CD14-positive monocyte (primary cell): Measurements from ENCODE around the gene NEK6. TPM values are rescaled to one million over a fixed set of nuclear protein-coding genes. Genes with fewer than 3 reads are reported as not detected.

ENCODE experiments used
- DNase-seq, 3 donors: peaks; one replicate each; pipeline ENCODE4 v3.0.0-alpha.2; 2011 to 2022
- H2AFZ ChIP-seq: 2 replicates; pipeline ENCODE4 v1.6.0; 2012; ENCODE audit warnings: mild to moderate bottlenecking, low read depth, low read length, inconsistent platforms; ENCODE audit not compliant: insufficient read depth, poor library complexity, severe bottlenecking
- H3K27ac ChIP-seq, 2 donors: 1 replicate in 1 of 2; 2 replicates in 1 of 2; pipeline ENCODE4 v1.5.1; 2012 to 2013; ENCODE audit warnings: low read length in 2 of 2, control low read depth in 1 of 2, inconsistent platforms in 1 of 2, low read depth in 1 of 2, mild to moderate bottlenecking in 1 of 2
- H3K27me3 ChIP-seq, 2 donors: one replicate each; pipeline versions ENCODE4 v1.6.0 to v1.6.1; 2011 to 2013; ENCODE audit warnings: low read length in 2 of 2; ENCODE audit not compliant: control insufficient read depth in 2 of 2, insufficient read depth in 2 of 2
- H3K36me3 ChIP-seq, 2 donors: replicated peaks in 1 of 2; 1 replicate in 1 of 2; 2 replicates in 1 of 2; pipeline versions ENCODE4 v1.5.1 to v1.6.1; 2012 to 2013; ENCODE audit warnings: low read length in 2 of 2, control low read depth in 1 of 2, inconsistent platforms in 1 of 2, mild to moderate bottlenecking in 1 of 2; ENCODE audit not compliant: insufficient read depth in 2 of 2, control insufficient read depth in 1 of 2
- H3K4me1 ChIP-seq, 2 donors: 1 replicate in 1 of 2; 2 replicates in 1 of 2; pipeline versions ENCODE4 v1.5.1 to v1.6.1; 2012 to 2013; ENCODE audit warnings: low read length in 2 of 2, control low read depth in 1 of 2, inconsistent platforms in 1 of 2, mild to moderate bottlenecking in 1 of 2, moderate library complexity in 1 of 2; ENCODE audit not compliant: insufficient read depth in 2 of 2, control insufficient read depth in 1 of 2
- H3K4me2 ChIP-seq: replicated peaks from 2 replicates; pipeline ENCODE3; 2012; ENCODE audit warnings: low read length, moderate library complexity, mild to moderate bottlenecking; ENCODE audit not compliant: poor library complexity, severe bottlenecking; ENCODE audit errors: extremely low read depth
- H3K4me3 ChIP-seq, 3 experiments: fragments of 200-600 bp in 1 of 3; sonication (generic) in 1 of 3; replicated peaks in 1 of 3; 1 replicate in 2 of 3; 2 replicates in 1 of 3; pipeline ENCODE4 v1.5.1; 2011 to 2013; ENCODE audit warnings: low read length in 3 of 3, mild to moderate bottlenecking in 3 of 3, control low read depth in 2 of 3, low read depth in 2 of 3, inconsistent platforms in 1 of 3, moderate library complexity in 1 of 3
- H3K79me2 ChIP-seq: 2 replicates; pipeline ENCODE4 v1.6.0; 2012; ENCODE audit warnings: mild to moderate bottlenecking, control low read depth, inconsistent platforms, low read length, moderate library complexity; ENCODE audit not compliant: insufficient read depth
- H3K9ac ChIP-seq: 2 replicates; pipeline ENCODE4 v1.6.0; 2017; ENCODE audit warnings: low read length, mild to moderate bottlenecking; ENCODE audit not compliant: insufficient read depth, poor library complexity, severe bottlenecking
- H3K9me3 ChIP-seq, 2 donors: replicated peaks in 1 of 2; 1 replicate in 1 of 2; 2 replicates in 1 of 2; pipeline versions ENCODE4 v1.5.1 to v1.6.1; 2012 to 2013; ENCODE audit warnings: low read length in 2 of 2, control low read depth in 1 of 2; ENCODE audit not compliant: control insufficient read depth in 1 of 2, insufficient read depth in 1 of 2
- H4K20me1 ChIP-seq: 2 replicates; pipeline ENCODE4 v1.6.0; 2012; ENCODE audit warnings: mild to moderate bottlenecking, low read length, control low read depth, moderate library complexity; ENCODE audit not compliant: insufficient read depth
- H3K27ac Mint-ChIP-seq, 7 donors: one replicate each; pipeline ENCODE4 v1.8.0; 2020; ENCODE audit warnings: mild to moderate bottlenecking in 7 of 7, mixed read lengths in 7 of 7, moderate library complexity in 6 of 7, inconsistent platforms in 2 of 7
- H3K27me3 Mint-ChIP-seq, 3 donors: one replicate each; pipeline ENCODE4 v1.8.0; 2021 to 2022; ENCODE audit warnings: low read depth in 3 of 3, mild to moderate bottlenecking in 3 of 3, mixed read lengths in 3 of 3, moderate library complexity in 3 of 3, inconsistent platforms in 1 of 3
- H3K36me3 Mint-ChIP-seq, 2 donors: one replicate each; pipeline ENCODE4 v1.8.0; 2020; ENCODE audit warnings: mixed read lengths in 2 of 2, inconsistent platforms in 1 of 2, mild to moderate bottlenecking in 1 of 2
- H3K4me1 Mint-ChIP-seq: one replicate; pipeline ENCODE4 v1.8.0; 2020; ENCODE audit warnings: mild to moderate bottlenecking, mixed read lengths
- H3K4me3 Mint-ChIP-seq, 2 donors: one replicate each; pipeline ENCODE4 v1.8.0; 2020; ENCODE audit warnings: mild to moderate bottlenecking in 2 of 2, mixed read lengths in 2 of 2, moderate library complexity in 1 of 2
- H3K9me3 Mint-ChIP-seq, 7 donors: one replicate each; pipeline ENCODE4 v1.8.0; 2020 to 2022; ENCODE audit warnings: mixed read lengths in 7 of 7, mild to moderate bottlenecking in 6 of 7, moderate library complexity in 6 of 7, inconsistent platforms in 2 of 7
- WGBS: methylation state at CpG from one replicate; pipeline ENCODE4 v1.1.5; 2013; ENCODE audit warnings: missing lambda C conversion rate; ENCODE audit not compliant: insufficient coverage; 5-methylcytosine and 5-hydroxymethylcytosine counted together
- intact Hi-C, 2 donors: fragments of 100-400 bp; cut with micrococcal nuclease; formaldehyde crosslinking; loops; one replicate each; pipeline versions ENCODE4 v1.15.0 to v1.15.1; 2023
- polyA plus RNA-seq, 3 donors: library from polyadenylated mRNA; depleted of rRNA in 1 of 3; unstranded in 2 of 3; stranded (reverse) in 1 of 3; fragments of 300-500 nt in 2 of 3; fragments of >200 nt in 1 of 3; fragmentation: Illumina TruSeq in 2 of 3; gene quantifications; 1 replicate in 2 of 3; 2 replicates in 1 of 3; pipeline ENCODE4 v1.2.3, GENCODE V29; 2012 to 2021
- TF ChIP-seq, protein P1 (sequence below): fragments of 200-600 bp; IDR thresholded peaks from one replicate; pipeline ENCODE4 v1.8.0; 2022; ENCODE audit warnings: antibody characterized with exemption, mild to moderate bottlenecking

The NEK6 gene
- polyA plus RNA-seq, 3 donors: 26.1 to 46.0 (median 35.8) TPM

DNA sequence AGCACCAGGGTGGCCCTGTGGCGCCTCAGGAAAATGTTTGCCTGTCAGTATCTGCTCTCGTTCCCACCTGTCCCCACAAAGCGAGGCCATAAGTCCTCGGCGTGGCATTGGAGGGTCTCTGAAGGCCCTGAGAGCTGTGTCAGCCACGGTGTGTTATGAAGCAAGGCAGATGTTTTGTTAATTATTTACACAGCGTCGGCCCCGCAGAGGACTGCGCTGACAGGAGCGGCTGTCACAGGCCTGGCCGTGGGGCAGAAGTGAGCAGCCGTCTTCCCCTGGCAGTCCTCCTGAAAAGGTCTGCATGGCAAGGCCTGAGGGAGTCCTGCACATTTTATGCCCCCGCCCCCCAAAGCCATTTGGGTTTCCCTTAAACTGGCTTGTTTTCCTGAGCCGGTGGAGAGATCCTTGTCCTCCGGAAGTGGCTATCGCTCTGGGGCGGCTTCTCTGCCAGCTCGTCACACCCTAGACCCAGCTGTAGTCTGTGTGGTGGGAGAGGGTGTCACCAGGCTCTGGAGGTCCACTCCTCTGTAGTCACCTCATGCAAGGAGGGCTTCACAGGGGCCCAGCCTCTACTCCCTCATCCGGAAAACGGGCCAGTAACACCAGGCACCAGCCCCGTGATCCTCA, 6.2 kb downstream of the NEK6 start:
- Histone ChIP-seq H3K27me3 (no peaks in the 10 kb centered on the region), H3K4me3 (peak overlapping the region in 1 of 3 experiments; percentile 24), H4K20me1 (peaks cover 86% of the 10 kb centered on the region), H3K27ac (peak overlapping the region; percentile 67 to 68), H3K36me3 (peaks cover 19 to 25% of the 10 kb centered on the region in 2 donors), H3K79me2 (peaks cover 97% of the 10 kb centered on the region), H2AFZ (no peak overlapping the region), H3K9ac (no peak overlapping the region), H3K4me2 (peak overlapping the region; percentile 11), H3K4me1 (peaks cover 89 to 96% of the 10 kb centered on the region in 2 donors), H3K9me3 (no peaks in the 10 kb centered on the region)
- DNase-seq: no peak
- WGBS: 87% methylated on average over 13 of the region's 22 CpGs
- Mint-ChIP-seq H3K27me3 (peaks cover 0 to 2% (median 2%) of the 10 kb centered on the region in 3 donors), H3K4me3 (peak overlapping the region in 1 of 2 donors; percentile 35), H3K4me1 (peaks cover 98% of the 10 kb centered on the region), H3K36me3 (peaks cover 35 to 38% of the 10 kb centered on the region in 2 donors), H3K27ac (peak overlapping the region; percentile 15 to 85 (median 56)), H3K9me3 (no peaks in the 10 kb centered on the region)
- TF ChIP-seq, protein P1, sequence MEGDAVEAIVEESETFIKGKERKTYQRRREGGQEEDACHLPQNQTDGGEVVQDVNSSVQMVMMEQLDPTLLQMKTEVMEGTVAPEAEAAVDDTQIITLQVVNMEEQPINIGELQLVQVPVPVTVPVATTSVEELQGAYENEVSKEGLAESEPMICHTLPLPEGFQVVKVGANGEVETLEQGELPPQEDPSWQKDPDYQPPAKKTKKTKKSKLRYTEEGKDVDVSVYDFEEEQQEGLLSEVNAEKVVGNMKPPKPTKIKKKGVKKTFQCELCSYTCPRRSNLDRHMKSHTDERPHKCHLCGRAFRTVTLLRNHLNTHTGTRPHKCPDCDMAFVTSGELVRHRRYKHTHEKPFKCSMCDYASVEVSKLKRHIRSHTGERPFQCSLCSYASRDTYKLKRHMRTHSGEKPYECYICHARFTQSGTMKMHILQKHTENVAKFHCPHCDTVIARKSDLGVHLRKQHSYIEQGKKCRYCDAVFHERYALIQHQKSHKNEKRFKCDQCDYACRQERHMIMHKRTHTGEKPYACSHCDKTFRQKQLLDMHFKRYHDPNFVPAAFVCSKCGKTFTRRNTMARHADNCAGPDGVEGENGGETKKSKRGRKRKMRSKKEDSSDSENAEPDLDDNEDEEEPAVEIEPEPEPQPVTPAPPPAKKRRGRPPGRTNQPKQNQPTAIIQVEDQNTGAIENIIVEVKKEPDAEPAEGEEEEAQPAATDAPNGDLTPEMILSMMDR: no peak
- intact Hi-C loops: no loop called here

DNA sequence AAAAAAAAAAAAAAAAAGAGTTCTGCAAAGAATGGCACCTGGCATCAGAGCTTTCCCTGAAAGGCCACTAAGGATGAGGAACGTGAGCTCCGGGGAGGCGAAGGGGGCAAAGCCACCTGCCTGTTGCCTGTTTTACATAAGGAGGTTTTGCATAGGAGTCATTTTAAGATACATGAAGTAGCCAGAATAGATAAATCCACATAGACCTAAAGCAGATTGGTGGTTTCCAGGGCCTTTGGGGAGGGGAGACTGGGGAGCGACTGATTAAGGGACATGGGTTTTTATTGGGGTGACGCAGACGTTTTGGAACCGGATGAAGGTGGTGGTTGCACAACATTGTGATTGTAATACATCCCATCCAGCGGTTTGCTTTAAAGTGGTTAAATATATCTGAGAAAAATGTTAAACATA, 7.1 kb downstream of the NEK6 start:
- intact Hi-C loops: no loop called here
- Mint-ChIP-seq H3K4me1 (peaks cover 94% of the 10 kb centered on the region), H3K9me3 (no peaks in the 10 kb centered on the region), H3K27ac (peak overlapping the region; percentile 59 to 92 (median 85)), H3K36me3 (peaks cover 39 to 47% of the 10 kb centered on the region in 2 donors), H3K27me3 (peaks cover 0 to 2% (median 1%) of the 10 kb centered on the region in 3 donors), H3K4me3 (peak overlapping the region; percentile 25 to 78)
- no peak overlapping the region for H2AFZ ChIP-seq
- TF ChIP-seq, protein P1: no peak
- no peaks in the 10 kb centered on the region for H3K27me3 ChIP-seq
- 0% methylated on average over 5 of the region's 8 CpGs for WGBS
- H3K4me2 ChIP-seq: peak overlapping the region; percentile 52
- H3K9ac ChIP-seq: peak overlapping the region; percentile 29
- DNase-seq: peak; percentile 74 to 94 (median 89)
- H3K79me2 ChIP-seq: peaks cover 97% of the 10 kb centered on the region
- peak overlapping the region; percentile 67 to 68 for H3K27ac ChIP-seq
- peaks cover 92% of the 10 kb centered on the region for H4K20me1 ChIP-seq
- peaks cover 82 to 91% of the 10 kb centered on the region in 2 donors for H3K4me1 ChIP-seq
- no peaks in the 10 kb centered on the region for H3K9me3 ChIP-seq
- H3K36me3 ChIP-seq: peaks cover 19 to 33% of the 10 kb centered on the region in 2 donors
- H3K4me3 ChIP-seq: peak overlapping the region in 1 of 3 experiments; percentile 24
